ENCODE data around the gene TSPOAP1.
A peak's percentile ranks its signal among the peaks of the same experiment; 100 is the strongest.

TSPOAP1 gene

DNA sequence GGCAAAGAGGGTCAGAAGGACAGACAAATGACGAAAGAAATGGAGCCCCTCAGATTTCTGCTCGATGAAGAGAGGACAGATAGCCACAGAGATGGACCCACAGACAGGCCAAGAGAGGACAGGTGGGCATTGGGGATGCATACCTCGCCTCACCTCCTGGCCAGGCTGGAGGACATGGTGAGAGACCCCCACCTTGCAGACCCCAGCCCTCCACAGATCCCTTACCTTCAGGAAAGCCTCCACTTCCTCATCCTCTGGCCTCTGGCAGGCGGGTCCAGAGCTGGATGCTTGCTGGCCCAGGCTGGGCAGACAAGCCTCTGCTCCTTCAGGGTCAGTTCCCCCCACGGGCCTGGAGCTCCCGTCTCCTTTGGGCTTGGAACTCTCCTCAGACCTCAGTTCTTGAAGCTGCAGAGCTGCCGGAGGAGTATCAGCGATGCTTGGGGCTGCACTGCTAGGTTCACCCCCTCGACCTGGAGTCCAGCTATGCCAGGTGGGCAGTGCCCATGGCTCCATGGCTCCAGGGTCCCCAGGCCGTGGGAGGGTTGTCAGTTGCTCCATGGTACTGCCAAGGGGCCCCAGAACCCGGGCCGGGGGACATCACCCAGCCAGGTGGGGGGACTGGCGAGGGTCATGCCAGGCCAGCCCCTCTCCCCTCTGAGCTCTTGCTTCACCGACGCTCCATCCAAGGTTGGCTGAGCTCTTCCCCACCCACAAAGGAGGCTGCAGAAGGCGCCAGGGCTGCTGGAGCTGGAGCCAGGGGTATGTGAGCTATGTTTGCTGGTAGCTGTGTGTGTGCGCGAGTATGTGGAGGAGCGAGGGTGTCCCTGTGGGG lies 1.0 kb downstream of the TSPOAP1 start:
- DNase-seq: no peak

DNA sequence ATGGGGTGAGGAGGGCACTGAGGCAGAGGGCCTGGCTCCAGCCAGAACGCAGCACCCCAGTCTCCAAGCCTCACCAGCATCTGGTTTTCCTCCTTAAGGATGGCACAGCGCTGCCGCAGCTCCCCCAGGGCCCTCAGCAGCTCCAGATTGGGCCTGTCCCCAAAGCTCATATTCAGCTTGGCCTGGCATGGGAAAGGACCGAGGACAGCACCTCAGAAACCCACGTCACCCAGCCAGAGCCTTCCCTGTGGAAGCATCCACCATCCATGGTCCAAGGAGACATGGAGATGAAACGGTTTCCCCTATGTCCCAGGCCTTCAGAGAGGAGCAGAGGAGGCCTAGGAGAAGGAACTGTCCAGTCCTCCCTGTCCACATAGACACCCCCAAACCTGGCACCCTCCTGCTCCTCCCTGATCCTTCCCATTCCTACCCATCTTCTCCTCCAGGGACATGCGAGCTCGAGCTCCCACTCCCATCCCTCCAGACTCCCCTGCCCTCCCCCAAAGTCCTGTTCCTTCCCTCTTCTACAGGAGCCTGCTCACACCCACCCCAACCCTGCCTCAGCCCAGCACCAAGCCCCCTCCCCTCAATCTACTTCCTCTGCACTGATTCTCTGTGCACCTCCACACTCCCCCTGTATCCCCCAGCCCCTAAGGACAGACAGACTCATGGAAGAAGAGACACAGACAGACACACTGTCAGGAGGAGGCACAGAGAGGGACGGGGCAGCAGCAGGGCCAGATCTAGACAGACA lies 1.8 kb downstream of the TSPOAP1 start:
- DNase-seq: no peak

DNA sequence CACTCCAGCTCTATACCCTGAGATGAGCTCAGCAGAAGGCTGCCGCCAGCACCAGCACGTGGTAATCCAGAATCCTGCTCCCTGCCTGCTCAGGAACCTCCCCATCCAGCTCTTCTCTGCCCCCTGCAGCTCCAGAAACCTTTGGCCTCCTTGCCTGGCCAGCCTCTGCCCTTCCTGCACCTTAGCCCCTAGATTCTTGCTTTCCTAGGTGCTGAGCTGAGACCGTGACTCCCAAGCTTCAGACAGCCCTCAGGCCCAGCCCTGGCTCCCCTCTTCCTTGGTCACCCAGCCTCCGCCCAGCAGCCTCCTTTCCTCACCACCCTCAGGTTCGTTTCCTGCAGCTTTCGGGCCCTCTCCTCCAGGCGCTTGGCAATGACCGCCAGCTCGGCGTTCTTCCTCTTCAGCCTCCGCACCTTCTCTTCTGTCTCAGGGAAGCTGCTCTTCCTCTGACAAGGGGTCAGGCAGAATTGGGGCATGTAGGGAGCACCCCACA lies 2.6 kb downstream of the TSPOAP1 start:
- DNase-seq: no peak

DNA sequence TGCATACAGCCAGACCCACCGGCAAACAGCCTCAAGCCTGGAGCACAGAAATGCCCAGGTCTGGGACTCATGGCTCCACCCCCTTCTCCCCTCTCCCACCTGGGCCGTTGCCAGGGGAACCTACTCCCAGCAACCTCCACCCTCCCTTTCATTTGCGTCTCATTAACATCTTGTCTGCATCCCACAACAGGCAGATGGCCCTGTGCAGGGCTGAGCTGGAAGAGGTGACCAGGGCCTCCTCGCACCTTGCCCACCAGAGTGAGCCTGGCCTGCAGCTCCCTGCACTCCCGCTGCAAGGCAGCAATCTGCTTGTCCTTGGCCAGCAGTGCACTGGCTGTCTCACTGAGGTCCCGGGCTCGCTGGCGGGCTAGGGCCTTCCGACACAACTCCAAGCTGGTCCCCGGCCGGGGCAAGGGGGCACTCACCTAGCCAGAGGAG lies 3.3 kb downstream of the TSPOAP1 start:
- no peak for DNase-seq

DNA sequence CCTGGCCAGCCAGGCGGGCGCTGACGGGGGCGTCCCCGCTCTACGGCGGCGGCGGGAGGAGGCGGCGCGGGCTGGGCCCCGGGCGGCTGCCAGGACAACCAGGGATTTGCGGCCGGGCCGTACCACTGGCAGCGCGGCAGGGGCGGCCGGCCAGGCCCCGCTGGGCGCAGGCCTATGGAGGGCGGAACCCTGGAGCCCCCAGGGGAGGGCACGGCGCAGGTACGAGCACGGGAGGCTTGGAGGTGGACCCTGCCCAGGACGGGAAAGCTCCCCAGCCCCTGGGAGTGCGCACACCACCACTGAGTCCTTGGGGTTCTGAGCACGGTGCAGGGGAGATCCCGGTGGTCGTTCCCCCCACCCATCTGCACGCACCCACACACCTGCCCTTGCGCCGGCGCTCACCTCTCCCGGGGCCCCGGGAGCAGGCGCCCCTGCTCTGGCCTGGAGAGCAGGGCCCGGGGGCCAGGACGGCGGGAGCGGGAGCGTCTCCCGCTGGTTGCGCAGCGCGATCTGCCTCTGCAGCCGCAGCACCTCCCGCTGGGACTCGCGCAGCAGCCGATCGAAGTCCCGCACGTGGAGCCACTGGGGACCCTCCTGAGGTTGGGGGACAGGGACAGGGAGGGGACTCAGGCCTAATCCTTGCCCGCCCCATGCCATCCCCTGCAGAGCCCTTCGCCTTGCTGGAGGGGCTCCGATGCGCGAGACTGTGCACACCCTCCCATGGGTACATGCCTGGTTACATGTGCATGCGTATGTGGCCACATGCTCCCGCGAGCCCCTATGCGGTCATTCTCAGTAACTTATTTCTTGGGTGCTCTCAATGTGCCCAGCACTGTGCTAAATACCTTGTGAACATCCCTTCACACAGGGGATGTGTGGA lies 3.9 kb downstream of the TSPOAP1 start:
- DNase-seq: no peak

DNA sequence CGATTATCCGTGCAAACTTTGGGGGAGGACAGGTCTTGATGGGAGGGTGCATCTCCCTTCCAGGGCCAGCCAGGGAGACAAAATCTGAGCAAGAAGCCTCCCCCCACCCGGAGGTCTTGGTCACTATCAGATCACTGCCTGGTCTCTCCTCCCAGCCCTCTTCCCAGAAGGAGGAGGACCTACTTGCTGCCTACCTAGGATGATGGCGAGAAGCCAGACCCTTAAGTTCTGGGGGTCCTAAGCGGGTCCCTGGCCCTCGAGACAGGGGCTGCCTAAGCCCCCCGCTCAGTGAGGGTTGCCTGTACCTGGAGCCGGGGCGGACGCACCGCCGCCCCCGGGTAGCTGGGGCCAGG lies 4.6 kb downstream of the TSPOAP1 start:
- no peak for DNase-seq

DNA sequence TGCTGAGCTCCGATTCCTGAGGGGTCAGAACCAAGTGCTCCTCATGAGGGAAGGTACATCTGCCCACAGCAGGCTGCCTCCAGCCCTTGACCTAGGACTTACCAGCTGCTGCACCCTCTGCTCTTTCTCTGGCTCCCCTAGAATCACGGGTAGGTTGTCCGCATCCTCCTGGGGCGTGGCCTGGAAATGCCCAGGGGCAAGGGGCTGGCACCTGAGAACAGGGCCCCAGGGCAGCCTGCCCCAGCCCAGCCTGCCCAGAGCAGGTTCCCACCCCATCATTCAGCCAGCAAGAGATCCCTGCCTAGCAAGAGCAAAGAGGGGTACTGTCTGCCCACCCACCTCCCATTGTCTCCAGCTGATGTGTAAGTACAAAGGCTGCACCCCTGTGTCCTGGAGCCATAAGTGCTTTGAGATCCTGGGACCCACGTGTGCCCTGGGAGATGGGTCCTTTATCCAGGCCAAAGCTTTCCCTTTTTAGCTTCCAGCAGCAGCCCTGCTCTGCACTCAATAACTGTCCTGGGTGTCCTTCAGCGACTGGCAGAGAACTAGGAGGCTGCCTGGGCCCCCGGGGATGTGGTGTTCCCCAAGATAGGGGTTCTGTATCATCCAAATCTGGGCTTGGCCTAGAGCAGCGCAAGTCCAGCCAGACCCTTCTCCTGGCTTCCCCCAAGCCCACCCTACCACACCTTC lies 5.1 kb downstream of the TSPOAP1 start:
- no peak for DNase-seq

DNA sequence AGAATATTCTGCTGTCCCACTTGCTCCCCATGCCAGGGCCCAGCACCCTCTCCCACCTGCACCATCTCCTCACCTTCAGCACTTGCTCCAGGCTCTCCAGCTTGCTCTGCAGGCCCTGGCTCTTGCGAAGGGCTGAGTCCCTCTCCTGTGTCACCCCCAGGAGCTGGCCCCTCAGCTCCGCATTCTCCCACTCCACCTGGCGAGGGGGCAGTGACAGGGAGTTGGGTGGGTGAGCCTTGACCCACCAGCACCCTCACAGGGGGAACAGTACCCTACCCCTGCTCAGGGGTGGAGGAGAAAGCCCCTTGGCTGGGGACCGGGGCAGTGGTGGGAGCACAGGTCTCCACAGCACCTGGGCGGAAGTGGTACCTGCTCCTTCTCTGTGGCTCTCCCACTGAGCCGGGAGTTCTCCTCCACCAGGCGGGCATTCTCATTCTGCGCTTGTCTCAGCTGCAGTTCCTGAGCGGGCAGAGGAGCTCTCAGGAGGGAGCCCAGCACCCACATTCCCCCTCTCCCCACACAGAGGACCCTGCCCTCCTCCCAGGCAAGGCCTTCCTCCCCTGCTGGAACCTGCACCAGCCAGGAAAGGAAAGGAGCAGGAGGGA lies 5.9 kb downstream of the TSPOAP1 start:
- DNase-seq: no peak

DNA sequence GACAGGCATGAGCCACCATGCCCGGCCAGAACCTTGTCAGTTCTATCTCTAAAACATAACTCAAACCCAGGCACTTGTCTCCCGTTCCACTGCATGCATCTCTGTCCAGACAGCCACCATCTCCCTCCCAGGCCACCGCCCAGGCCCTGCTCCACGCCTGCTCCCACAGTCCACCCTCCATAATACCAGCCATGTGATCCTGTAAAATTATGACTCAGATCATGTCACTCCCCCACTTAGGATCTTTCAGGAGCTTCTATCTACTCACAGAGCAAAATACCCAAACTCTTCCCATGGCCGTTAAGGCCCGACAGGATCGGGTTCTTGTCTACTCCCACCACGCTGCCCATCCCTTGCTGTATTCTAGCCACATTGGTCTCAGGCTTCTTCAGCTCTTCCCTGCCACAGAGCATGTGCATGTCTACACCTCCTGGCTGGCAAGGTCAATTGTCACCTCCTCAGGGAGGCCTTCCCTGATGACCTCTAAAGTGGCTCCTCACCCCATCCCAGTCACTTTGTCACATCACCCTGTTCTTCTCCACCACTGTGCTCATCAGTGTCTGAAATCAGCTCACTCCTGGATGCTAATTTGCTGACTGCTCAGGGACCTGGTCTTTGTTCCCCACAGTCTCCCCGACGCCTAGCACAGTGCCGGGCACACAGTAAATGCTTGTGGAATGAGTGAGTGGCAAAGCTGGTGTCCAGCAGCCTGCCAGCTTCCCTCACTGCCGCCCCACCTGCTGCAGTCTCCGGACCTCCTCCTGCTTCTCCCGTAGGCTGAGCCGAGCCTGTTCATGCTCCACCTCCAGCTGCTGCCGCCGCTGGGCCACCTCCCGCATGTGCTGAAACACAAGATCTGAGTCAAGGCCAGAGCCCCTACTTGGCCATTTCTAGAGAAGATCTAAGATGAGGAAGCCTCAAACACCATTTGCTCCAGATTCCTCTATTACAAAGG lies 6.7 kb downstream of the TSPOAP1 start:
- no peak for DNase-seq

DNA sequence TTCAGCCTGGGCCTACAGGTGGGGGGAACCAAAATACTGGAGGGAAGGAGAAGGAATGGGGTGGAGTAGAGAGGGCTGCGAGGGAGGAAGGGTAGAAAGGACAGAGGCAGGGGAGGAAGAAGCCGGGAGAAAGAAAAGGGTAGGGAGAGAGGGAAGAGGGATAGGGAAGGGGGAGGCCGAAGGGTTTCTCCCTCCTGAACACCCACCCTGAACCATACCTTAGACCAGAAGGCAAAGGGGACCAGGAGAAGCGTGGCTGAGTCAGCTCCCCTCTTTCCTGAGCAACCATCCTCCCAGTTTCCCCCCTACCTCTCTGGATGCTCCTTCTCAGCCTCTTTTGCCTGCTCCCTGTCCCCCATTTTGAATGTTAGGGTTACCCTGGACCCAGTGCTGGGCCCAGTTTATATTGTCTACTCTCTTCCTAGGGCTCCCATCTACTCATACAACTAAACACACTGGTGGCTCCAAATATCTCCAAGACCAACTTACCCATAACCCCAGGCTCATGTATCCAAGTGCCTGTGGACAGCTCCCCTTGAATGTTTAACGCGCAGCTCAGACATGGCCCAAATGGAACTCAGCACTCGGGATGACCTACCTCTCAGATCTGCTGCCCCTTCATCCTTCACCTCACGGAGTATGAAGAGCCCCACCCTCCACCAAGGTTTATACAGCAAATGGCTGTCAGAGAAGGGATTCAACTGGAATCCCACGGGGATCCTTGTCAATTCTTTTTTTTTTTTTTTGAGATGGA lies 7.8 kb downstream of the TSPOAP1 start:
- DNase-seq: no peak

DNA sequence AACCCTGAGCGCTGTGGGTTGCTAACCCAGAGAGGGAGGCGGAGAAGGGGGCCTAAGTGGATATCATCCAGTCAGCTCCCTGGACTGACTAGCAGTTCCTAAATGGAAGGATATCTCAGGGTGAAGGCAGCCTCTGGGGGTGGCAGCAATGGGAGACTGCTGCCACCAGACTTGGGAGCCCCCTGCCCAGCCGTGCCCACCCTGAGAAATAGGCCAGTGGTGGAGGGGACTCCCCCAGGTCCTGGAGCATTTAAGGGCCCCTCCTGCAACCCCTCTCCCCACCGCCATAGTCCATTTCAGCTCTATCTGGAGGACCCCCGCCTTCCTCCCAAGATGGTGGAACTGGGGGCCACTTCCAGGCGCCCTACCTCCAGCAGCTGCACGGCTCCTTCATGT lies 8.4 kb downstream of the TSPOAP1 start:
- DNase-seq: no peak

DNA sequence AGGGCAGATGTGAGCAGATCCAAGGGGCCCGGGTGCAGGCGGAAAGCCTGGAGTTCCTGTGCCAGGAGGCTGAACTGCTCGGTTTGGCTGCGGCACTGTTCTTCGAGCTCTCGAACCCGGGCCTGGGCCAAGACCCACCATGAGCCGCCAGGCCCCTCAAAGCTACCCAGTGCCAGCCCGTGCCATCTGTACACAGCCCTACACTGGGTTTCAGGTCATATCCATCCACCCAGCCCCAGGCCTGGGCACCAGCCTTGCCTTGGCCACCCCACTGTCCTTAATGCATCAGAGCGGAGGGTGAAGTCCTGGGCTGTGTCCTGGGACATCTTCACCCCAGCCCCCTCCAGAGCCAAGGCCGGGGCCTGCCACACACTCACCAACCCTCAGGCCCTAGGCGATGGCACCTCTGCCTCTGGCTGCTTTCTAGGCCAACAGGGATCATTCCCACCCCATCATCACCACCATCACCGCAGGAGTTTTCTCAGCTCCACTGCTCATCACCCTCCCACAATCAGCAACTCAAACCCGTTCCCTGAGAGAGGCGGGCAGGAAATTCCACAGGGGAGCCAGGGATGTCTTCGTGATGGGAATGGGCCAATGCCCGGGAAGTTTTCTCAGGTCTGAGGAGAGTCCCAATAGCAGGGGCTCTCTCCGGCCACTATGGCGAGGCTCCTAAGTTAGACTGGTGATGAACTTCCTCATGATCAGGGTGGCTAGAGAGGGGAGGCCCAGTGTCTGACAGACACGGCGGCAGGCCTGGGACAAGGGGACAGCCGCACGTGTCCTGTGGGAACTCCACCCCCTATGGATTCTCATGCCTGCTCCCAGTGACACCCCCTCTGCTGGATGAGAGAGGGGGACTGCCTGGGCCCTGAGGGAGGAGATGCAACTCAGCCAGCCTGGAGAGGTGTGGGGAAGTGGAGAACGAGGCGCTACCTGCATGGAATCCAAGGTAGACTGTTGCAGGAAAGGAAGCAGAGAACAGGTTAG lies 9.1 kb downstream of the TSPOAP1 start:
- no peak for DNase-seq

DNA sequence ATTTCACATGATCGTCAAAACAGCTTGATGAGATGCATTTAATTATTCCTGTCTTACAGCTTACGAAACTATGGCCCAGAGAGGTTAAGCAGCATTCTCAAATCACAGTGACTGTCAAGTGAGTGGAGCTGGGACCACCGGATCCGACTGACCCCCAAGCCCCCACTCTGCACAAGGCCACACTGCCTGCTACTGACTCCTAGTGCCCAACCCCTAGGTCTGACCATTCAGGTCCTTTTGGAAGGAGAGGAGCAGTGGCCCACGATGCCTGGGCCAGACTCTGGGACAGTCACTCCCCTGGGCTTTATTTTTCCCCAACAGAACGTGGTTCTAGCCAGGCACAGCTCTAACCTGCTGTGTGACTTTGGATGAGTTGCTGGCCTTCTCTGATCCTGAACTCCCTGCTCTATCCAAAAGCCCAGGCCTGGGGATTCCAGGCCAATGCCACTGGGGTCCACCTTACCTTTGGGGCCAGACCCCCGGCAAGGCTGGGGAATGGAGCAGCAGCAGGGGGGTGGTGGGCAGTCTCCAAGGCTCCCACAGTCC lies 9.9 kb downstream of the TSPOAP1 start:
- DNase-seq: no peak

DNA sequence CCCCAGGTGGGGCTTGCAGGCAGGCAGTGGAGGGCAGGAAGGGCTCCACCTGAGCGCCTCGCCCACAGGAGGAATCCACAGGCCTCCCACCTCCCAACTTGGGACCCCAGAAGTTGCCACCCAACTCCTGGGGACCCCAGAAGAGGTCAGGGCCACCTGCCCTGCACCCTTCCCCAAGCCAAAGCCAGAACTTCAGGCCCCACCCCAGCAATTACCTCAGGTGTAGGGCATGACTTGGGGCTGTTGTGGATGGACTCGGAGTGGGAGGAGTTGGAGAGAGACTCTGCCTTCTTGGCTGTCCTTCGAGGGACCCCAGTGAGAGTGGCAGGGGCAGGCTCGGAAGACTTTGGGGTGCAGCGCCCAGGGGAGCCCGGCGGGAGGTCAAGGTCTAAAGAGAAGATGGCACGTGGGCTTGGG lies 10.5 kb downstream of the TSPOAP1 start:
- no peak for DNase-seq

DNA sequence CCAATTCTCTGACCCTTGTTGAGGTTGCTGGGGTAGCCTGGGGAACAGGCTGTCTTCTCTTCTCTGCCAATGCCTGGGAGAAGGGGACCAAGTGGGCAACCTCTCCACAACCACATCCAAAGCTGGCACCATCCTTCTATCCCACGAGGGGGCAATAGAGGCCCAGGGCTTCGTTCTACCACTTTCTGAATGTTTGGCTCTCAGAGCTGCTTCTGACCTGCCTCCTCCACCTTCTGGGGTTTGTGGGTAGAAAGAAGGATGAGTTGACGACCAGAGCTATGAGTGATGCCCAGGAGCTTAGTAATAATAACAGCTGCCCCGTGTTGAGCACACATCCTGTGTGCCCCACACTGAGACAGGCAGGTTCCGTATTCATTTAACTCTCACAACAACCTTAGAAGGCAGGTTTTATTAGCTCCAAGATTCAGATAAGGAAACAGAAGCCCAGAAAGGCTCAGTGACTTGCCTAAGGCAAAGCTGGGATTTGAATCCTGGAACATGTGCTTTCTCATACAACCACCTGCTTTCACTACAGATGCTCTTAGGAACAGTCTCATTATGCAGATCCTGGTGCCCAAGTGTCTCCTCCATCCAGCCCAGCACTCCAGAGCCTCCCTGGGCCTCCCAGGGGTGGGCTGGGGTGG lies 11.1 kb downstream of the TSPOAP1 start:
- peak; percentile 68 for DNase-seq

DNA sequence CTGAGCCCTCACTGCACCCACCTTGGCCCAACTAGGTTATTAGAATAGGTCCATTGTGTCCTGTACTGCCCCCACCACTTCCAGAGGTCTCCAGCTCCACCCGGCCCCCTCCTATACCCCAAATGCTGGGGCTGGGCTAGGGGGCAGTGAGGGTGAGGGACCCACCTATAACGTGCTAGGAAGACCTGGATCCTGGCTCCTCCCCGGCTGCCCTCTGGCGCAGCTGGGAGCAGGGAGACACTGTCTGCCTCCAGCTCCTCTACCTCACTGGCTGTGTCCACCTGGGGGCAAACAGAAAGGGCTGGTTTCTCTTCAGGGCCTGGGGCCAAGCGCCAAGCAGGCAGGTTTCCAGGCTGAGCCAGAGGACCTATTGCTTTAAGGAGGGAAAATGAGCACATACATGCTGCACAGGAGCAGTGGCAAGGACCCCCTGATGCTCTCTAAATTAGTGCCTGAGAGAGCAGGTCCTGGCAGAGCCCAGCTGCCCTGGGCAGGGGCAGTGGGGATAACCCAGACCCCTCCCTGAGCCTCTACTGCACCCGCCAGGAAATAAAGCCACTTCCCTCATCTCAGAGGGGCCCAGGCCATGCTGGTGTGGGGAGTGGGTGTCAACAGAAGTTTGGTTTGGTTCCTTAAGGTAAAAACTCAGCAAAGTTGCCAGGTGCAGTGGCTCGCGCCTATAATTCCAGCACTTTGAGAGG lies 12.2 kb downstream of the TSPOAP1 start:
- no peak for DNase-seq

DNA sequence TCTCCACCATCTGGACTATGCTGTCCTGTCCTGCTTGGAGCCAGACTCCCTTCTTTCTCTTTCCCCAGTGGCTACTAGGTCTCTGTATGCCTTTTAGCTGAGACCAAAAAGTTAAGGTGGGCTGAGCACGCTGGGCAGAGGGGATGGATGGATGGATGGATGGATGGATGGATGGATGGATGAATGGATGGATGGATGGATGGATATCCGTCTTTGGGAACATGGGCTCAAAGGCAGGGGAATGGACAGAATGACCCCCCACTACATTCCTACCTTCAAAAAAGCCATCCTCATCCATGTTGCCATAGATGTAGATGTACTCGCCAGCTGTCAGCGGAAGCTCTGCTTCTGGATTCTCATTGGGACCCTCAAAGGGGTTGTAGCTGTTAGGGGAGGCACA lies 12.8 kb downstream of the TSPOAP1 start:
- DNase-seq: no peak
